ENCODE data around the gene NRG3. TPM values are rescaled to one million over a fixed set of nuclear protein-coding genes. Genes with fewer than 3 reads are reported as not detected.

Gene NRG3
- total RNA-seq, 4 donors from 2014 or later: 0.32 to 1.4 TPM; not detected in 2

DNA sequence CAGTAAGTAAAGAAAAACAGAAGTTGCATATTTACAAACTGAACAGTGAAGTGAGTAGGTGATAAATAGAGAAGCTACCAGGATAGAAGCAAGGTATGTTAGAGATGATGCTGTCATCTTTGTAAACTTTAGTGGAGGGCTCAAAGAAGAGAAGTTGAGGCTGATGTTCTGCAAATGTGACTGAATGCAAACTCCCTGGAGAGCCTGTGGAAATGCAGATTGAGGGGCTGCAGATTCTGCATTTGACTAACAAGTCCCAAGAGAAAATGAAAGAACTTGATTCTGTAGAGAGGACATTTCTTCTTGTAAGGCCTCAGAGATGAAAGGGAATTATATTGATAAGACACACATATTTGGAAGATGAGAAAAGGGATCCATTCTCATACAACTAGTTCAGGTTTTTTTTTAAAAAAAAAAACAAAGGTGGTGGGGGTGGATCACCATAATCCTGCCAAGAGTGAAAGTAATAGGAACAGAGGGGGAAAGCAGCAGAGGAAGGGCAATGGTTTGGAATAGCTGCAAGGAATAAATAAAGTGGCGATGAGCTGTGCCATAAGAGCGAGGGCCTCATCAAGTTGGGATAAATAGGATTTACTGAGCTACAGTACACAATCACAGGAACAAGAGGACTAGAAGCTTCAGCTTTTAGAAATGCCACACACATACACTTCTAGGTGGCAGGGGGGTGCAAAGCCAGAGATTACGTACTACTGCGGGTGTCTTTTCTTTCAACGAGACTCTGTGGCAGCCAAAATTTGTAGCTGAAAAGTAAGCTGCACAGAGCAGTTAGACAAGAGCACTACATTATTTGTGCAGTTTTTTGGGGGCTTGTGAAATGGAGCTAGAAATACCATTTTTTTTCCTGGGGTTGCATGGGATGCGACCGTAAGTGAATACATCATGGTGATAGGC lies 778.5 kb downstream of the NRG3 start:
- TF ChIP-seq POLR2A (IDR thresholded peaks at IDR 0.05) (no peak), EP300 (IDR thresholded peaks at IDR 0.05; ENCODE audit: low read depth) (no peak), POLR2AphosphoS5 (IDR thresholded peaks at IDR 0.05) (no peak)
- TF ChIP-seq, protein P1, sequence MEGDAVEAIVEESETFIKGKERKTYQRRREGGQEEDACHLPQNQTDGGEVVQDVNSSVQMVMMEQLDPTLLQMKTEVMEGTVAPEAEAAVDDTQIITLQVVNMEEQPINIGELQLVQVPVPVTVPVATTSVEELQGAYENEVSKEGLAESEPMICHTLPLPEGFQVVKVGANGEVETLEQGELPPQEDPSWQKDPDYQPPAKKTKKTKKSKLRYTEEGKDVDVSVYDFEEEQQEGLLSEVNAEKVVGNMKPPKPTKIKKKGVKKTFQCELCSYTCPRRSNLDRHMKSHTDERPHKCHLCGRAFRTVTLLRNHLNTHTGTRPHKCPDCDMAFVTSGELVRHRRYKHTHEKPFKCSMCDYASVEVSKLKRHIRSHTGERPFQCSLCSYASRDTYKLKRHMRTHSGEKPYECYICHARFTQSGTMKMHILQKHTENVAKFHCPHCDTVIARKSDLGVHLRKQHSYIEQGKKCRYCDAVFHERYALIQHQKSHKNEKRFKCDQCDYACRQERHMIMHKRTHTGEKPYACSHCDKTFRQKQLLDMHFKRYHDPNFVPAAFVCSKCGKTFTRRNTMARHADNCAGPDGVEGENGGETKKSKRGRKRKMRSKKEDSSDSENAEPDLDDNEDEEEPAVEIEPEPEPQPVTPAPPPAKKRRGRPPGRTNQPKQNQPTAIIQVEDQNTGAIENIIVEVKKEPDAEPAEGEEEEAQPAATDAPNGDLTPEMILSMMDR (IDR thresholded peaks at IDR 0.05): no peak
- DNase-seq: no peak
- H3K4me3 ChIP-seq: no peak overlapping the region
- H3K27me3 ChIP-seq: no peaks in the 10 kb centered on the region
- H3K4me1 ChIP-seq: no peaks in the 10 kb centered on the region
- H3K9me3 ChIP-seq: no peaks in the 10 kb centered on the region
- in situ Hi-C loops (cut with MboI; ENCODE audit: low pct_ligation_motif_present in 1 of 4, low pct_unique_long_range_greater_than_20kb in 1 of 4, low sequenced_read_pairs in 3 of 4) (no loop called here), intact Hi-C loops (cut with DNase I; ENCODE audit: low total_unique reads) (no loop called here)
- WGBS, 2 donors (ENCODE audit: low coverage in 1 of 2): 83 to 88% methylated on average over 5 to 7 of the region's 7 CpGs
- H3K27ac ChIP-seq: no peak overlapping the region
- no peaks in the 10 kb centered on the region for H3K36me3 ChIP-seq

DNA sequence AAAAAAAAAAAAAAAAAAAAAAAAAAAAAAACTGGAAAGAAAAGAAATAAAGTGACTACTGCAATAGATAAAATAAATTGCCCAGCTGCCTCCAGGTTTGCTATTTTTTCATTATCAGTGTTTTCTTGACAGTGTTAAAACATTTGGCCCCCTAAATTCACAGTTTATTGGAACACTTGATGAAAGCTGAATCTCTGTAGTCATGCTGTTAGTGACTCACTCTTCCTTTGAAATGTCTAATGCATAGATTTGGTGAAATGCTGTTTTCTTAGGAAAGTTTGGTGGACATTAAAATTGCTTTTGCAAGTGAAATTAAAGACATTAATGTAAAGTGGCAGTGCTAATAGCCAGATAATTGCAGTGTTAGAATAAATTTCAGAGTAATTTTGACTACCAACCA lies 785.2 kb downstream of the NRG3 start:
- Histone ChIP-seq H3K4me1 (no peaks in the 10 kb centered on the region), H3K9me3 (no peaks in the 10 kb centered on the region), H3K27me3 (no peaks in the 10 kb centered on the region), H3K36me3 (no peaks in the 10 kb centered on the region), H3K27ac (no peak overlapping the region), H3K4me3 (no peak overlapping the region)
- in situ Hi-C loops (cut with MboI; ENCODE audit: low pct_ligation_motif_present in 1 of 4, low pct_unique_long_range_greater_than_20kb in 1 of 4, low sequenced_read_pairs in 3 of 4): no loop called here
- TF ChIP-seq POLR2AphosphoS5 (IDR thresholded peaks at IDR 0.05) (no peak), EP300 (IDR thresholded peaks at IDR 0.05; ENCODE audit: low read depth) (no peak), POLR2A (IDR thresholded peaks at IDR 0.05) (no peak)
- TF ChIP-seq, protein P1 (IDR thresholded peaks at IDR 0.05): no peak
- no peak for DNase-seq
- intact Hi-C loops (cut with DNase I; ENCODE audit: low total_unique reads): no loop called here

DNA sequence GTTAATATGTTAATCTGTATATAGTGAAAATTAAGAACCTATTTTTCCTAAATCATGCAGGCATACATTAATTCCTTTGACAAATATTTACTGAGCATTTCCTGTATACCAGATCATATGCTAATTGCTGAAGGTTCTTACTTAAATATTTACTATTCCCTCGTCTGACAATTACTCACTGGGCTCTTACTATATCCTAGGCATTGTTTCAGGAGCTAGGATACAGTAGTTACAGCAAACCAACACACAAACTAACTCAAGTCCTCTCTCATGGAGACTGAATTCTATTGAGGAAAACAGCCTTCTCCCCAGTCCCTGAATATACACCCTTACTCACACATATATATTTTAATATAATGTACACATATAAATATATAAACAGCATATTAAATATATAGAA lies 786.0 kb downstream of the NRG3 start:
- no peak for DNase-seq
- H3K4me3 ChIP-seq: no peak overlapping the region
- 10 to 20% methylated on average over 1 of the region's 1 CpG for WGBS, 2 donors (ENCODE audit: low coverage in 1 of 2)
- H3K4me1 ChIP-seq: no peaks in the 10 kb centered on the region
- H3K27ac ChIP-seq: no peak overlapping the region
- TF ChIP-seq, protein P1 (IDR thresholded peaks at IDR 0.05): no peak
- TF ChIP-seq POLR2AphosphoS5 (IDR thresholded peaks at IDR 0.05) (no peak), EP300 (IDR thresholded peaks at IDR 0.05; ENCODE audit: low read depth) (no peak), POLR2A (IDR thresholded peaks at IDR 0.05) (no peak)
- H3K9me3 ChIP-seq: no peaks in the 10 kb centered on the region
- no peaks in the 10 kb centered on the region for H3K36me3 ChIP-seq
- H3K27me3 ChIP-seq: no peaks in the 10 kb centered on the region
- in situ Hi-C loops (cut with MboI; ENCODE audit: low pct_ligation_motif_present in 1 of 4, low pct_unique_long_range_greater_than_20kb in 1 of 4, low sequenced_read_pairs in 3 of 4) (no loop called here), intact Hi-C loops (cut with DNase I; ENCODE audit: low total_unique reads) (no loop called here)

DNA sequence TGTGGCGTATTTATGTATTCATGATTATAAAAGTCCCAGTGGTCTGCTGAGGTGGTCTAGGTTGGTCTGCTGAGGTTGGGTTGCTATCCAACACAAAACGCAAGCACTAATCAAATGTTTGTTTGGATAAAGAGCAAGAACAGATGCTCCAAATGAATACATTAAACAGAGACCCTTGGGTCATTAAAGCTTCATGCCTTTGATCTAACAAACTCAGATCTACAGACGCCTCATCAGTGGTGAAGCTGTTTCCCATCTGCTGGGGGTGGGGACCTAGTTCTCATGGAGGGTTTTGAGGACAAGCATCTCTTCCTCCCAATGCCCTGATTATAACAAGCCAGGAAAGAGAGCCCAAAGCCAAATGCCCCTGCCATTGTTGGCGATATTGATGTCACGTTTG lies 786.7 kb downstream of the NRG3 start:
- H3K9me3 ChIP-seq: no peaks in the 10 kb centered on the region
- in situ Hi-C loops (cut with MboI; ENCODE audit: low pct_ligation_motif_present in 1 of 4, low pct_unique_long_range_greater_than_20kb in 1 of 4, low sequenced_read_pairs in 3 of 4) (no loop called here), intact Hi-C loops (cut with DNase I; ENCODE audit: low total_unique reads) (no loop called here)
- no peak overlapping the region for H3K4me3 ChIP-seq
- H3K27me3 ChIP-seq: no peaks in the 10 kb centered on the region
- H3K36me3 ChIP-seq: no peaks in the 10 kb centered on the region
- H3K4me1 ChIP-seq: no peaks in the 10 kb centered on the region
- 81 to 90% methylated on average over 2 to 5 of the region's 5 CpGs for WGBS, 2 donors (ENCODE audit: low coverage in 1 of 2)
- TF ChIP-seq POLR2AphosphoS5 (IDR thresholded peaks at IDR 0.05): no peak
- TF ChIP-seq POLR2A (IDR thresholded peaks at IDR 0.05): no peak
- TF ChIP-seq EP300 (IDR thresholded peaks at IDR 0.05; ENCODE audit: low read depth): no peak
- TF ChIP-seq, protein P1 (IDR thresholded peaks at IDR 0.05): no peak
- H3K27ac ChIP-seq: no peak overlapping the region
- DNase-seq: no peak

All from transverse colon (tissue), 4 donors.